C1 segment of cervical spinal cord (tissue), 14 donors: ENCODE data around the gene ICA1.

ENCODE experiments used
- DNase-seq, 14 donors: peaks; one replicate each; lab custom pipeline; 2025; lab: John Stamatoyannopoulos, UW

ICA1 gene

GRCh38 chr7:8133188-8133848 lies 128.6 kb downstream of the ICA1 start:
- DNase-seq, result no peak

GRCh38 chr7:8131694-8132605 lies 130.0 kb downstream of the ICA1 start:
- DNase-seq, result no peak

GRCh38 chr7:8130663-8131062 lies 131.3 kb downstream of the ICA1 start:
- DNase-seq, result no peak

GRCh38 chr7:8129318-8129659 lies 132.7 kb downstream of the ICA1 start:
- DNase-seq, result no peak

GRCh38 chr7:8128449-8129317 lies 133.3 kb downstream of the ICA1 start:
- DNase-seq, result no peak

GRCh38 chr7:8126601-8127167 lies 135.3 kb downstream of the ICA1 start:
- no peak for DNase-seq

GRCh38 chr7:8125680-8126444 lies 136.1 kb downstream of the ICA1 start:
- DNase-seq, result no peak

- DNase-seq, result no peak
Observed at GRCh38 chr7:8121243-8121642, 140.7 kb downstream of the ICA1 start.

GRCh38 chr7:8120390-8121058 lies 141.4 kb downstream of the ICA1 start:
- no peak for DNase-seq

GRCh38 chr7:8119262-8119661 lies 142.7 kb downstream of the ICA1 start:
- no peak for DNase-seq

- no peak for DNase-seq
Observed at GRCh38 chr7:8117195-8117594, 144.8 kb downstream of the ICA1 start.

- DNase-seq, result no peak
Observed at GRCh38 chr7:8115547-8116402, 146.2 kb downstream of the ICA1 start.

GRCh38 chr7:8114175-8114574 lies 147.8 kb downstream of the ICA1 start:
- DNase-seq, result no peak

GRCh38 chr7:8113184-8113583 lies 148.8 kb downstream of the ICA1 start:
- DNase-seq, result peak in 1 of 14 donors; percentile 33

- no peak for DNase-seq
Observed at GRCh38 chr7:8112685-8113084, 149.3 kb downstream of the ICA1 start.

GRCh38 chr7:8111282-8111960 lies 150.5 kb downstream of the ICA1 start:
- DNase-seq, result no peak

GRCh38 chr7:8109196-8110022 lies 152.6 kb downstream of the ICA1 start:
- no peak for DNase-seq
